Stimulated activated CD4-positive, alpha-beta T cell treated with anti-CD3 and anti-CD28 coated beads, Interleukin-1b, Interleukin-23, amount 100 ng/mL, for 4 hours (primary cell): Measurements from ENCODE around the gene MYRIP.
"Not testable (repeated sequence)": the region's sequence is repeated elsewhere in the genome, so short reads cannot be mapped to it uniquely, and the experiment has no call there.

Source experiments
- DNase-seq, 2 donors: peaks; one replicate each; pipeline ENCODE4 v3.0.0-alpha.2; 2020; ENCODE audit warnings: low read depth in 2 of 2

The MYRIP gene

DNA sequence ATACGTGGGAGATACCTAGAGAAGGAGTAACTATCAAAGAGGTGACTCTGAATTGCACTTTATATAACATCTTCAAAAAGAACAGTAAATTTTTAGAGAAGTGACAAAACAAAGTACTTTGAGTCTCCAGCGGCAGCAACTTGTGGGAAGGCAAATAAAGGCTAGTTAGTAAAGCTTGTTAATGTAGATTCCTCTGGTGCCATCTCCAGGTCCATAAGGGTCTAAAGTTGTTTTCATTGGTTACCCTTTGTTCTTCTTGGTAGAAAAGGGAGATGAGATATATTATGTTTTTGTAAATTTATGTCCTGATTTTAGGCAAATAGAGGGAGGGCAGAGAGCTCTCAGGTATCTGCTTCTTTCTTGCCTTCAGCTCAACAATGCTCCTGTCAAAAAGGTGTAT lies 161.6 kb downstream of the MYRIP start:
- DNase-seq, result no peak

DNA sequence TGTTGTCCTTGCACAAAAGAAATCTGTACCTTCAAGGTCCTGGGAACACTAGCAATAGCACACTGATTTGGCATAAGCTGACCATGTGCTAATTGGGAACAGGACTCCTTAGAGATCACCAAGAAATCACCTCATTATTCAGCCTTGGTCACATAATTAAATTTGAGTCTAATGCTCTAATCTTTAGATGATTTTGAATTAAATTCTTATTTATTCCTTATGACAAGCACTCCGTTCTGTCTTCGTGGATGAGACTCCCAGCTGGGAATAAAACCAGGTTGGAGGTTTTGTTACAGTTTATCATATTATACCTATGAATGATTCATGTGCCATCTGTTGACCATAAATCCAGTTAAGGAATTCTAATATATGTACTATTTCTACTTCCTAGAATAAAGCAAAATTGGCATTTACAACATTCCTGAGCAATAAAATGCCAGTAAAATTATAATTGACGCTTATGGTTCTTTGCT lies 162.2 kb downstream of the MYRIP start:
- DNase-seq, result no peak

GRCh38 chr3:39972508-39972907 lies 163.1 kb downstream of the MYRIP start:
- no peak for DNase-seq

- DNase-seq, result no peak
Measured at GRCh38 chr3:39977058-39977794, 167.8 kb downstream of the MYRIP start.

DNA sequence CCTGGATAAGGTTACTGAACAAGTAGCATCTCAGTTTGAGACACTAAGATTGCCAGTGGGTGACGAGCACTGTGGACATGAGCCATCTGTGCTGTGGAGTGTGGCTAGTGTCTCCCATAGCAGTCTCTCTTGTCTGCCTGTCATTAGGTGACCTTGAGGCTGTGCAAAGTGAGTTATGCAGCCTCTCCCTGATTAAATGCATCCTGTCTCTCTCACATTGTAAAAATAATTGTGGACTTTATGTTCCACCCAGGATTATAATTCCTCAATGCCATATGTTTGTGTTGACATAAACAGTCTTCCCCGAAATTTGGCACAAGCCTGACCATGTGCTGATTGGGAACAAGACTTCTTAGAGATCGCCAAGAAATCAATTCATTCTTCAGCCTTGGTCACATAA lies 168.9 kb downstream of the MYRIP start:
- DNase-seq, result no peak

DNA sequence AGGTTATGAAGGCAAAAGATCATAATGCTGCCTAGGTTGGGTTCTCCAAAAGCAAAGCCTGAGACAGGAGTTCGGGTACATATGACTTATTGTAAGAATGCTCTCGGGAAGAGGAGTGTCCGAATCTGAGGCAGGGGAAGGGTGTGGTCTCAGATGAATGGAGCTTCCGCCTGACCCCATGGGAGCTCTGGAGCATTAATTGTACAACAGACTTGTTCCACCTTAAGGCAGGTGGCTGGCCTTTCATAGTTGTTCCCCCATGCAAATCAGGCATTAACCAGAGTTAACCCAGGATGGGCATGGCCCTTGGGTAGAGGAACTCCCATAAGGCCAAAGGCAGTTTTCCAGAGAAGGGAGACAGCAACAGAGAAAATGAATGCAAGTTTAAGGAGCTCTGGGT lies 170.6 kb downstream of the MYRIP start:
- no peak for DNase-seq

DNA sequence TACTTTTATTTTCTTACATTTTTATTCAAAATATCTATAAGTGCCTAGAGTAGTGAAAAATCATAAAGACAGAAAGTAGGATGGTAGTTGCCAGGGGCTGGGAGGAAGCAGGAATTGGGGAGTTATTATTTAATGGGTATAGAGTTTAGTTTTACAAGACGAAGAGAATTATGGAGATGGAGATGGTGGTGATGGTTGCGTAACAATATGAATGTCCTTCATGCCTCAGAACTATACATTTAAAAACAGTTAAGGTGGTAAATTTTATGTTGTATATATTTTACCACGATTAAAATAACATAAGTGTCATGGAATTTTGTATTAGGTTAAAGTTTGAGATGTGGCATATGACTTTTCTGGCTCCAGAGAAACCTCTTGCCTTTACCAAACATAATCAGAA lies 171.4 kb downstream of the MYRIP start:
- DNase-seq, result no peak

DNA sequence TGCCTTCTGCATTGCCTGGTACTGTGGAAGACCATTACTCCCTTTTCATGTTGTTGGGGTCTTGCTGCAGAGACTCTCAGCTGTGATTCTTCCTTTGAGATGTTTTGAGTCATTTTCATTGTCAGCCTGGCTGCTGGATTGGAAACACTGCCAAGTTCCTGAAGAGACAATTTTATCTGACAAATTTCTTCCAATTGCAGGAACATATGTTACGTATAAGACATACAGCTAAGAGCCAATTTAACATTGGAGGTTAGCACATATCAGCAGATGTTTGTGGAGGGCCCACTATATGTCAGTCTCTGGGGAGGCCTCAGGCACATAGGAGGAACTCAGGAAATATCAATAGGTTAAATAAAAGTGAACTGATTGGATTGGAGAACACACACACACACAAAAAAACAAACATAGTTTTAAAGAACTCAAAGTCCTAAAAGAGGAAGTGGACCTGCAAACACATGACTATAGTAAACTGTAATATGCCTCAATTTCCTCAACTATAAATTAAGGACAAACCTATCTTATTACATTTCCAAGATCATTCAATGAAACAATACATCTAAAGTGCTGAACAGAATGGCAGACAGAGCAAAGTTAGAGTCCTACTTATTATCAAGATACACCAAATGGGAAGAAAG lies 172.3 kb downstream of the MYRIP start:
- no peak for DNase-seq

- DNase-seq, result no peak
Measured at GRCh38 chr3:39982665-39983357, 173.4 kb downstream of the MYRIP start.

DNA sequence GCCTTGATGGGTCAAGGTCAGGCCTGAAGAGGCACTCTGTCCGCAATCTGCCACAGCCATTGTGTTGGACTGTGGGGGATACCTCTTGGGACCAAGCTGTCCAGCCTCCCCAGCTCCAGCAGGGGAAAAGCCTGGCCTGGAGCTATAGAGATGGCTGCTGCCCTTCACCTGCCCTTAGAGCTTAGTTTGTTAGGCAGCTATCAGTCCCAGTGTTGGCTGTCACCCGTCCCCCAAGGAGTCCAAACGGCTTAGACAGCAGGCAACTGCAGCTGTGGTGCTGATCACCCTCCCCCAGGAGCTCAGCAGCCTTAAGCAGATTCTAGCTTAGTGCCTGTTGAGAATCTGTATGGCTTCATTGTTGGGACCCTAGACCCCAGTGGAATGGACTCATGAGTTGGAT lies 180.3 kb downstream of the MYRIP start:
- DNase-seq, result no peak

- no peak for DNase-seq
Measured at GRCh38 chr3:39990532-39990931, 181.1 kb downstream of the MYRIP start.

GRCh38 chr3:40008796-40009195 lies 199.4 kb downstream of the MYRIP start:
- no peak for DNase-seq

DNA sequence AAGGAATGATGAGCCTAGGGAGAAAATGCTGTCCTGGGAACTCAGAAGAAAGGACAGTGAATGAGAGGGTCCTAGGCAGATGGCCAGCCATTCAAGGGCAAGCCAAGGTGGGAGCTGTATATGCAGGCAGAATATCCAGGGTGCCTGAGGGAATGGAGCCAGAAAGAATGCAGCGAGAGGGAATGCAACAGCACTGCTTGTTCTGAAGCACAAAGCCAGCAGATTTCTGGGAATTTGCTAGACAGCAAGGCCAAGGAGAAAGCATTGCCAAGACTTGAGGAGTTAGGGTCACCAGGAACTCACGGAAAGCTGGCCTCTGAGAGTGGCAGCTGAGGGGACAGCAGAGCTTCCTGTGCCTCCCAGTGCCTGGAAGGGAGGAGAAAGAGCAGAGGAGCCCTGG lies 200.6 kb downstream of the MYRIP start:
- DNase-seq, result no peak

GRCh38 chr3:40012381-40012780 lies 203.0 kb downstream of the MYRIP start:
- no peak for DNase-seq

GRCh38 chr3:40016391-40016790 lies 207.0 kb downstream of the MYRIP start:
- DNase-seq, result no peak

GRCh38 chr3:40018369-40018768 lies 209.0 kb downstream of the MYRIP start:
- DNase-seq, result no peak

DNA sequence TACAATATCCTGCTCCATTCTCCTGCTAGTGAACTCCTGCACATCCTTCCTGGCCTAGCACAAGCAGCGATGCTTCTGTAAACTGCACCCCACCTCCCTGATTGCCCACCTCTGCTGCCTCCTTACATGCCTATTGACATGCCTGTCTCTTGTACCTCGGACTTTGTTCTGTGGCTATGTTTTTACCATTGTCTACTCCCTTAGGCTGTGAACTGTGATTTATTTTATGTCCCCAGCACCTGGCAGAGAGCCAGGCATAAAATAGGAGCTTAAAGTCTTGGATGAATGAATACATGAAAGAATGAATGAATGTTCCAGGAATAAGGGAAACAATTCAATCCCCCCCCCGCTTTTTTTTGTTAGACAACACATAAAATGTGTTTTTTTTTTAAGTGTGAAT lies 210.0 kb downstream of the MYRIP start:
- no peak for DNase-seq

GRCh38 chr3:40020689-40021088 lies 211.3 kb downstream of the MYRIP start:
- no peak for DNase-seq

- no peak for DNase-seq
Measured at GRCh38 chr3:40021338-40021737, 211.9 kb downstream of the MYRIP start.

DNA sequence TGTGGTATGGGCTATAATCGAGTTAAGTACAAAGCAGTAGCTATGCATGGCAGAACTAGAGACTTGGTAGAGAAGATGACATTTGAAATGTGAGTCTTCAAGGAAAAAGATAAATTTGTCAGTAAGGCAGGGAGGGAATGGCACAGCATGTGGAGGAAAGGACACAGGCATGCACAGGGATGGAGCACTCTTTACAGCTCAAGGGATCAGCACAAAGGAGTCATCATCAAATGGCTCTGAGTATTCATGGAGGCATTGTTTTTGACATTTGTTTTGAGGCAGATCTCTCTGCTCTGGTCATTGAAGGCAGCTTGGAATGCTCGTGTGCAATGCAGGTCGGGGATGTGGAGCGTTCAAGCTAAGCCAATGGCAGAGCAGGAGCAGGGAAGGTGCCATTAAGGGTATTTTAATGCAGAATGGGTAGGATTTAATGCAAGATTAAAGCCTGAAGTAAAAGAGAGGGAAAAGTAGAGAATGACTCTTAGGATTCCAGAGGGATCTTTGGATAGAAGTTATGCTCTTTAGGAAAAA lies 213.0 kb downstream of the MYRIP start:
- DNase-seq, result no peak

- no peak for DNase-seq
Measured at GRCh38 chr3:40024526-40024925, 215.1 kb downstream of the MYRIP start.

DNA sequence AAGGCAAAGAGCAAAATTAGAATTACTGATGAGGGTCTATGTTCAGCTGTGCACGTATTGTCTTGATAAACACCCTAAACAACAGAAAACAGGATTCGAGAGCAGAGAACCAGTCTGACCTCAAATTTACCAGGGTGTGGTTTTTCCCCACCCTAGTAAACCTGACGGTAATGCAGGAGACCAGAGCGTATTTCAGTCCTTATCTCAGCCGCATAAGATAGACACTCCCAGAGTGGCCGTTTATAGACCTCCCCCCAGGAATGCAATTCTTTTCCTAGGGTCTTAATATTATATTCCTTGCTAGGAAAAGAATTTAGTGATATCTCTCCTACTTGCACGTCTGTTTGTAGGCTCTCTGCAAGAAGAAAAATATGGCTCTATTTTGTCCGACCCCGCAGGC lies 216.5 kb downstream of the MYRIP start:
- DNase-seq, result not testable (repeated sequence)

DNA sequence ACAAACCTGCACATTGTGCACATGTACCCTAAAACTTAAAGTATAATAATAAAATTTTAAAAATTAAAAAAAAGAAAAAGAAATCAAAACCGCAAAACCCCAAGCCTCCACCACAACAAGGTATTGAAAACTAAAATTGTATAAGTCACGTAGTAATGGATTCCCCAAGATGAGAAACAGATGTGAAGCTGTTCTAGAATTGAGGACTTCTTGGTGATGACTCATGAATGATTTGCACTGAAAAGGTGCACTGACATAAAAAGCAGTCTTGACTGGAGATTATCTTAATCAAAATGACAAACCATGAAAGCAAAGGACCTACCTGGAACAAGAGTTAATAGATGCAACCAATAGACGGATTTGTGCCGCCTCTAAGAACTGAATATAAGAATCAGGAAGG lies 225.8 kb downstream of the MYRIP start:
- no peak for DNase-seq
